ENCODE results near the gene EDRF1.
"Not testable (repeated sequence)": the region's sequence is repeated elsewhere in the genome, so short reads cannot be mapped to it uniquely, and the experiment has no call there.

Gene EDRF1

GRCh38 chr10:125694883-125695282, 24.6 kb upstream of the EDRF1 start:
- Histone ChIP-seq H3K4me1 (ENCODE audit: insufficient read depth, low read length, severe bottlenecking) (no peaks in the 10 kb centered on the region), H3K4me2 (ENCODE audit: low read length) (no peak overlapping the region), H3K9ac (ENCODE audit: low read length) (no peak overlapping the region), H3K9me2 (ENCODE audit: low read depth, low read length) (no peaks in the 10 kb centered on the region), H3K4me3 (ENCODE audit: low read depth, low read length, poor library complexity, severe bottlenecking) (no peak overlapping the region), H4K20me1 (ENCODE audit: insufficient read depth, low read length) (no peaks in the 10 kb centered on the region), H2AFZ (ENCODE audit: low read length) (no peak overlapping the region), H3K79me2 (ENCODE audit: insufficient read depth, low read length) (no peaks in the 10 kb centered on the region), H3K27ac (ENCODE audit: low read depth, low read length, poor library complexity, severe bottlenecking) (no peak overlapping the region), H3K9me3 (ENCODE audit: low read length) (no peaks in the 10 kb centered on the region), H3K36me3 (ENCODE audit: insufficient read depth, low read length) (no peaks in the 10 kb centered on the region), H3F3A (ENCODE audit: insufficient read depth, low read length) (no peaks in the 10 kb centered on the region), H3K27me3 (ENCODE audit: insufficient read depth, low read length) (peaks cover 4% of the 10 kb centered on the region; the same call in 1 of the 2 replicates)
- TF ChIP-seq EZH2 (IDR thresholded peaks at IDR 0.05; ENCODE audit: borderline replicate concordance, low read length): no peak
- TF ChIP-seq CTCF (IDR thresholded peaks at IDR 0.05; ENCODE audit: low read length): no peak

- not testable (repeated sequence) for H3K27ac ChIP-seq (ENCODE audit: low read depth, low read length, poor library complexity, severe bottlenecking); H3K4me2 ChIP-seq (ENCODE audit: low read length); H4K20me1 ChIP-seq (ENCODE audit: insufficient read depth, low read length); H3K9ac ChIP-seq (ENCODE audit: low read length); H3F3A ChIP-seq (ENCODE audit: insufficient read depth, low read length); H3K4me1 ChIP-seq (ENCODE audit: insufficient read depth, low read length, severe bottlenecking); H3K79me2 ChIP-seq (ENCODE audit: insufficient read depth, low read length); H3K4me3 ChIP-seq (ENCODE audit: low read depth, low read length, poor library complexity, severe bottlenecking); H3K9me3 ChIP-seq (ENCODE audit: low read length); H3K9me2 ChIP-seq (ENCODE audit: low read depth, low read length); H3K27me3 ChIP-seq (ENCODE audit: insufficient read depth, low read length); H2AFZ ChIP-seq (ENCODE audit: low read length); H3K36me3 ChIP-seq (ENCODE audit: insufficient read depth, low read length)
Observed at GRCh38 chr10:125696884-125697283, 22.6 kb upstream of the EDRF1 start.

- Histone ChIP-seq H3K4me1 (ENCODE audit: insufficient read depth, low read length, severe bottlenecking) (no peaks in the 10 kb centered on the region), H3K9me2 (ENCODE audit: low read depth, low read length) (no peaks in the 10 kb centered on the region), H3K9me3 (ENCODE audit: low read length) (no peaks in the 10 kb centered on the region), H4K20me1 (ENCODE audit: insufficient read depth, low read length) (no peaks in the 10 kb centered on the region), H2AFZ (ENCODE audit: low read length) (no peak overlapping the region), H3K4me2 (ENCODE audit: low read length) (no peak overlapping the region), H3K27me3 (ENCODE audit: insufficient read depth, low read length) (peaks cover 4% of the 10 kb centered on the region; the same call in 1 of the 2 replicates), H3F3A (ENCODE audit: insufficient read depth, low read length) (no peaks in the 10 kb centered on the region), H3K79me2 (ENCODE audit: insufficient read depth, low read length) (no peaks in the 10 kb centered on the region), H3K36me3 (ENCODE audit: insufficient read depth, low read length) (no peaks in the 10 kb centered on the region), H3K4me3 (ENCODE audit: low read depth, low read length, poor library complexity, severe bottlenecking) (no peak overlapping the region), H3K27ac (ENCODE audit: low read depth, low read length, poor library complexity, severe bottlenecking) (no peak overlapping the region), H3K9ac (ENCODE audit: low read length) (no peak overlapping the region)
- TF ChIP-seq CTCF (IDR thresholded peaks at IDR 0.05; ENCODE audit: low read length) (no peak), EZH2 (IDR thresholded peaks at IDR 0.05; ENCODE audit: borderline replicate concordance, low read length) (no peak)
Observed at GRCh38 chr10:125698481-125698998, 21.0 kb upstream of the EDRF1 start.

- H3K4me3 ChIP-seq (ENCODE audit: low read depth, low read length, poor library complexity, severe bottlenecking): no peak overlapping the region
- no peak overlapping the region for H3K9ac ChIP-seq (ENCODE audit: low read length)
- no peaks in the 10 kb centered on the region for H3F3A ChIP-seq (ENCODE audit: insufficient read depth, low read length)
- H3K4me1 ChIP-seq (ENCODE audit: insufficient read depth, low read length, severe bottlenecking): no peaks in the 10 kb centered on the region
- H3K79me2 ChIP-seq (ENCODE audit: insufficient read depth, low read length): no peaks in the 10 kb centered on the region
- no peak overlapping the region for H3K4me2 ChIP-seq (ENCODE audit: low read length)
- H3K9me3 ChIP-seq (ENCODE audit: low read length): no peaks in the 10 kb centered on the region
- TF ChIP-seq EZH2 (IDR thresholded peaks at IDR 0.05; ENCODE audit: borderline replicate concordance, low read length): no peak
- TF ChIP-seq CTCF (IDR thresholded peaks at IDR 0.05; ENCODE audit: low read length): no peak
- H3K27me3 ChIP-seq (ENCODE audit: insufficient read depth, low read length): peaks cover 4% of the 10 kb centered on the region; the same call in 1 of the 2 replicates
- H3K27ac ChIP-seq (ENCODE audit: low read depth, low read length, poor library complexity, severe bottlenecking): no peak overlapping the region
- H2AFZ ChIP-seq (ENCODE audit: low read length): no peak overlapping the region
- H4K20me1 ChIP-seq (ENCODE audit: insufficient read depth, low read length): no peaks in the 10 kb centered on the region
- no peaks in the 10 kb centered on the region for H3K9me2 ChIP-seq (ENCODE audit: low read depth, low read length)
- no peaks in the 10 kb centered on the region for H3K36me3 ChIP-seq (ENCODE audit: insufficient read depth, low read length)
Observed at GRCh38 chr10:125699562-125700143, 19.9 kb upstream of the EDRF1 start.

Data from OCI-LY1 (cell line).